ENCODE results near the gene CDRT4. TPM values are rescaled to one million over a fixed set of nuclear protein-coding genes. Genes with fewer than 3 reads are reported as not detected.

CDRT4 gene
- polyA plus RNA-seq, 1 of the 3 experiments (the other 2 are of a cell fraction): 4.6 TPM

- ChIA-PET CTCF (interaction anchor here (0.9 to 20.1 kb wide), 5 partner anchors 13 to 260 kb away, joined by 3 to 359 read pairs (median 19); partner anchors contain the start of gene PMP22), POLR2A (no interaction called here)
- no peak overlapping the region for H3K27ac ChIP-seq (ENCODE audit: low read depth in 2 of 2, low read length in 1 of 2)
- no peak overlapping the region for H2AFZ ChIP-seq (ENCODE audit: low read depth)
- H3F3A ChIP-seq (replicated peaks; ENCODE audit: insufficient read depth): no peaks in the 10 kb centered on the region
- no peaks in the 10 kb centered on the region for H3K9me3 ChIP-seq
- no peaks in the 10 kb centered on the region for H4K20me1 ChIP-seq (ENCODE audit: insufficient read depth)
- 85% methylated on average over 3 of the region's 3 CpGs for WGBS (ENCODE audit: low lambda C conversion rate)
- H3K27me3 ChIP-seq (ENCODE audit: insufficient read depth): no peaks in the 10 kb centered on the region
- H3K9me2 ChIP-seq: no peaks in the 10 kb centered on the region
- H3K4me1 ChIP-seq (ENCODE audit: control insufficient read depth in 1 of 2, insufficient read depth in 2 of 2, low read depth in 1 of 2, low read length in 1 of 2): peaks cover 2 to 5% of the 10 kb centered on the region in 2 experiments; a peak in 1 of 4 replicates
- H3K36me3 ChIP-seq (replicated peaks in 1 of 2; ENCODE audit: control insufficient read depth in 1 of 2, insufficient read depth in 2 of 2, low read length in 1 of 2): peaks cover 4 to 16% of the 10 kb centered on the region in 2 experiments
- DNase-seq: no peak
- no peaks in the 10 kb centered on the region for H3K79me2 ChIP-seq (ENCODE audit: insufficient read depth)
- H3K4me3 ChIP-seq (ENCODE audit: low read depth in 2 of 2, low read length in 1 of 2): no peak overlapping the region
- H3K4me2 ChIP-seq: no peak overlapping the region
- TF ChIP-seq POLR2AphosphoS5 (IDR thresholded peaks at IDR 0.05; ENCODE audit: low read depth, low read length): no peak
- TF ChIP-seq SMC3 (IDR thresholded peaks at IDR 0.05; ENCODE audit: low read depth, low read length): no peak
- TF ChIP-seq YY1 (IDR thresholded peaks at IDR 0.05; ENCODE audit: low read depth): no peak
- TF ChIP-seq FOSL2 (IDR thresholded peaks at IDR 0.05; ENCODE audit: borderline replicate concordance, low read depth): no peak
- TF ChIP-seq GATA2 (CRISPR knock-in tag; IDR thresholded peaks at IDR 0.05): no peak
- TF ChIP-seq CTCF (IDR thresholded peaks at IDR 0.05): no peak
- TF ChIP-seq TAF1 (IDR thresholded peaks at IDR 0.05; ENCODE audit: borderline replicate concordance, low read depth, low read length): no peak
- TF ChIP-seq SIN3A (IDR thresholded peaks at IDR 0.05; ENCODE audit: borderline replicate concordance, low read depth, low read length): no peak
- TF ChIP-seq EP300 (IDR thresholded peaks at IDR 0.05; ENCODE audit: borderline replicate concordance in 1 of 2, low read depth in 1 of 2, low read length in 1 of 2): no peak
- TF ChIP-seq JUND (IDR thresholded peaks at IDR 0.05): no peak
- no peak for TF ChIP-seq FOXJ3 (CRISPR knock-in tag; IDR thresholded peaks at IDR 0.05)
- no peak for TF ChIP-seq IRF3 (IDR thresholded peaks at IDR 0.05; ENCODE audit: low read depth, low read length)
- TF ChIP-seq RCOR1 (IDR thresholded peaks at IDR 0.05; ENCODE audit: low read length): no peak
- TF ChIP-seq NFIC (IDR thresholded peaks at IDR 0.05; ENCODE audit: borderline replicate concordance): no peak
- TF ChIP-seq RXRA (IDR thresholded peaks at IDR 0.05; ENCODE audit: borderline replicate concordance, low read depth): no peak
- no peak for TF ChIP-seq USF1 (IDR thresholded peaks at IDR 0.05; ENCODE audit: borderline replicate concordance, low read depth)
- no peak for TF ChIP-seq ELF1 (IDR thresholded peaks at IDR 0.05)
- TF ChIP-seq MXI1 (IDR thresholded peaks at IDR 0.05; ENCODE audit: low read depth, low read length): no peak
- H3K9ac ChIP-seq: no peak overlapping the region
Observed at GRCh38 chr17:15501282-15501681, 33.9 kb upstream of the CDRT4 start.

Measured in SK-N-SH (cell line).